Measurements from ENCODE around the gene ARHGAP15. TPM values are rescaled to one million over a fixed set of nuclear protein-coding genes. Genes with fewer than 3 reads are reported as not detected.

The ARHGAP15 gene
- total RNA-seq (2022; extraction: Qiagen RNA extraction; ENCODE audit: low read depth) = not detected in 5 replicates

DNA sequence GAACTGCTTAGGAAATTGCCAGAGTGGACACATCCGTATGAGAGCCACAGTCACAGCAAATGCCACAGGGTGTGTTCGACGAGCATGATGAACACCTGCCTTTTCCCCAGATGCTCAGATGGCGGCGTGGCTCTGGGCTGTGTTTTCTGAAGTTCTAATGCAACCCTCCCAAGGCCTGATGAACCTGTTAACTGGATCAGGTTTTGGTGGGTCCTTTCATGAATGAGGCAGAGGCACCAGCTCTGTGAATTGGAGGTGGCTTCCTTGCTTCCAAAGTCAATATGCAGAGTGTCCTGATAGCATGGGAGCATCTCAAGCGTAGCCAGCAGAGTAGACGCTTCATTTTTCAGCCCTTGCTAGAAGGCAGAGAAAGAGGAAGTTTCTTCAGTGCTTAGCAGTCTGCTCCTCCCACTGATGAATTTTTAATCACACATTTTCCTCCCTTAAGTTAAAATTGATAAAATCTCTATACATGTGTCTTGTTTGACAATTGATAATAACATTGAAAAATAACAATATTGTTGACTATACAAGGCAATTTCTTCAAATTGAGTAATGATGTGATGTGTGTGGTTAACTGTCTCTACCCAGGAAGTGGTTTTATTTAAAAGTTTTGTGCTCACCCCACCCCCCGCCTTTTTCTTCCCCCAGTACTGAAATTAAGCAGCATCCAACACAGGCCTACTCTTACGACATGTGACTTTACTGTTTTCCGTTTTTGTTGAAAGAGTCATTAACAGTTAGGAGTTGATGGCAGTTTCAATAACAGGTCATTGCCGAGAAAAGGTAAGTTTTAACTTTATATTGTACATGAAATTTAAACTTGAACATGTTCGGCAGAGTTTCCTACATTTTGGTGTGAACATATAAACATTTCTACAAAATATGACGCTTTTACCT, at the start of gene ARHGAP15:
ARHGAP15 (plus strand) TSS at position 739 of the 900 bp plus-strand sequence.

